ENCODE results near the gene INAFM2. TPM values are rescaled to one million over a fixed set of nuclear protein-coding genes. Genes with fewer than 3 reads are reported as not detected.

Gene INAFM2
- 26.2 and 32.5 TPM in 2 replicates for total RNA-seq

DNA sequence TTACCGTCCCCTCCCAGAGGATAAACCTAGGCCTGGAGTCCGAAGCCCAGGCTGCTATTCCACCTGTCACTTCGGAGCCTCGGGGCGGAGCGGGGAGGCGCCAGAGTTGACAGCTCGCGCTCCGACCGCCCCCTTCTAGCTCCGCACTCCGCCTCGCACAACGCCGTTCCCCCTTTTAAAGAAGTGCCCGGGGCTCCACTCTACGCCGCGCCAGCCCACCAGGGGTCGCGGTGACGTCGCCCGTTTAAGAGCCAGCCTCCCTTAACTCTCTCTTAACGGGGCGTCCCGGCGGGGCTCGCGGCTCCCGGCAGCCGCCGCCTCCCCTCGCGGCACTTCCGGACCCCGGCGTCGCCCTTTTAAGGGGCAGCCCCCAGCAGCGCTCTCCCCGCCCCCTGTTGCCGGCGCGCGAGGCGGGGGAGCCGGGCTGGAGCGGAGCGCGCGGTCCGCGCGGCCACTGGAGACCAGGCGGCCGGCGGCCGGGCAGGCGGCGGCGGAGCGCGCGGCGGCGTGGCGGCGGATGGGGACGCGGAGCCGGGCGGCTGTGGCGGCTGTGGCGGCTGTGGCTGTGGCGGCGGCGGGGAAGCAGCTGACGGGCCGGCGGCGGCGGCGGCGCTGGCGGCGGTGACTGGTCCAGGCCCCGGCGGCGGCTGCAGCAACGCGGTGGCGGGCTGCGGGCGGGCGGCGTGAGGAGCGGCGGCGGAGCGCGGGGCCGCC, at the start of gene INAFM2:
TSS of gene INAFM2 (plus strand) at position 454 of the 714 bp plus-strand sequence. CDS start 364 bp downstream, outside the sequence.

DNA sequence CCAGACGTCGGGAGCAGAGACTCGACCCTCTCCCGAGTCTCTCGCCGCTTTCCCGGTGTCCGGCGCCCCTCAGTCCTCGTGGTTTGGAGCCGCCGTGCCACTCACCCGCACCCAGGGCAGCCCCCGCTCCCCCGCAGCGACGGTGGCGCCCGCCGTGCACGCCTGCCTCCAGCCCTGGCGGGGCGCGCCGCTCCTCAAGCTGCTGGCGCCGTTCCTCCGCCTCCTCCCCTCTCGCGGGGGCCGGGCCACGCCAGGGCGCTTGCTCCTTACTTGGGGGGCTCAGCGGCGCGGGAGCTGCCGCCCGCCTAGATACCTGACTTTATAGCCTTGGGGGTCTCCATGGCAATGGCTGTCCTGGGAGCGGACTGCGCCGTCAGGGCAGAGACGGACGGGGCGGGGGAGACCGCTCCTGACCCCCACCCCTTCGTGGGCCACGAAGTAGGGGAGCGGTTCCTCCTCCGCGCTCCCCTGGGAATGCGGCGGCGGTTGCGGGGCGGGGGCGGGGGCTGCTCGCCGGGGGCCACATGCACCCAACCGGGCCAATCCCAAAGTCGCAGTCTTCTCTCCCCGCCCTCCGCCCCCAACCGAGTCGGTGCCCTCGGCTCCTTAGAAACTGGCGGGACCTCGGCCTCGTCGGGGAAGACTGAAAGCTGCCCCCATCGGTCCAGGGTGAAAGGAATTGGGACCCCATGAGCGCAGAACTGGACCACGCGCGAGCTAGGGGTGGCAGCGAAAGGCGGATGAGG, 40.5 kb upstream of the INAFM2 start, which contains the start of gene ANKRD63:
TSS of gene ANKRD63 (minus strand) at position 196 of the 746 bp plus-strand sequence. CDS start 478 bp downstream, outside the sequence.

DNA sequence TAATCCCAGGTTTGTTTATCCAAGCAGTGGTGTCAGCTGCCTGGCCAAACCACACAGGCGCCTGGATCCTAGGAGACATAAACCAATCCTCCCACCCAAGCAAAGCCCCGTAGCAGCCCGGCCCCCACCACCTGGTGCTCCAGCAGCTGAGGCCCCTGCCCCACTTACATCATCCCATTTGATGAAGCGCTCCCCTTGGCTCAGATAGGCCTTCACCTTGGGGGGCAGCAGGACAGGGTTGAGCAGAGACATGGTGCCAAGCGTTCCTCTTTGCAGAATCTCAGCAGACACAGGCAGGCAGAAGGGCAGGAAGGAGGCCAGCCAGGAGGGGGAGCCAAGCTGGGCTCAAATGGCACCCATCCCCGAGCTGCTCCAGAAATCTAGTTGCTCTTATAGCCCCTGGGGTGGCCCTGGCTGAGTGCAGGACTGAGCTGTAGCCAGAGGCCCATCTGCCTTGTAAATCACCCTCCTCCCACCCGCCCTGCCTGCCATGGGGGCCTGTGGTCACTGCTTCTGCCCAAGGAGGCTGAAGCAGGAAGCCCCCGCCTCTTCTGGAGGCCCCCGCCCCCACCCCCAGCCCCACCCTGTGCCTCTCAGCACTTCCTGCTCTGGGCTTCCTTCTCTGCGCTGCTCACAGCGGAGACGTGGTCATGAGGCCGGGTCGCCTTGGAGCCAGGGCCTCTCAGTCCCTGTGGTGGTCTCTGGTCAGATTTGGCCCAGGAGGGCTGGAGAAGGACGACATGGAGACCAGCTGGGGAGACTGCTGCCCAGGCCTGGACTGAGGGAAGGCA, 15.9 kb upstream of the INAFM2 start, which contains the start of gene PLCB2:
TSS of gene PLCB2 (minus strand) at position 515 of the 791 bp plus-strand sequence. CDS start at position 252, 263 bp downstream.

DNA sequence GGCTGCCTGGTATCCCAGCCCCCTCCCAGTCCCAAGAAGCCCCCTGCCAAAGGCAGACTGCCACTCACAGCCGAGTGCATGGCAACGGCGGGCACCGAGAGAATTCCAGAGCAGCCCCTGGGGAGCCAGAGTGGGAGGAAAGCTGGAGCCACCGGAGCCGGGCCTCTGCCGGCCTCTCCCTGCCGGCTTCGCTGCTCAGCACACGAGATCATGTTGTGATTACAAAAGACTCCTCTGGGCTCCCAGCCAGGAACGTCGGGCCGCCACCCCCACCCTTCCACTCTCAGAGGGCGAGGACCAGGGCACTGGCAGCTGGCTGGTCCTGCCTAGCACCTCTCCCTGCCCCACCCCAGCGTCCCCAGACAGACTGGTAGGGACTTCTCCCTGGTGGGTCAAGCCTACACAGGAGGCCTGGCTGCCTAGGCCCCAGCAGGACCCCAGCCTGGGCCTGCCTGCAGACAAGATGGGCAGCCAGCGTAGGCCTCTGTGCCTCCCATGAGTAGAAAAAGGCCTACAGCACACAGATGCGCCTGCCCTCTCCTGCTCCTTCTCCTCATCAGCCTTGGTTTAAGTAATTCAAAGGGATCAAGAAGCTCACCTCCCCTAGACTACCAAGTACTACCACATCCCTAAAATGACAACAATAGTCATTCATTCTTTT, 17.4 kb downstream of the INAFM2 start, which contains the start of gene CCDC9B:
TSS of gene CCDC9B (minus strand) at position 200 of the 661 bp plus-strand sequence. CDS start at position 80, 120 bp downstream.

DNA sequence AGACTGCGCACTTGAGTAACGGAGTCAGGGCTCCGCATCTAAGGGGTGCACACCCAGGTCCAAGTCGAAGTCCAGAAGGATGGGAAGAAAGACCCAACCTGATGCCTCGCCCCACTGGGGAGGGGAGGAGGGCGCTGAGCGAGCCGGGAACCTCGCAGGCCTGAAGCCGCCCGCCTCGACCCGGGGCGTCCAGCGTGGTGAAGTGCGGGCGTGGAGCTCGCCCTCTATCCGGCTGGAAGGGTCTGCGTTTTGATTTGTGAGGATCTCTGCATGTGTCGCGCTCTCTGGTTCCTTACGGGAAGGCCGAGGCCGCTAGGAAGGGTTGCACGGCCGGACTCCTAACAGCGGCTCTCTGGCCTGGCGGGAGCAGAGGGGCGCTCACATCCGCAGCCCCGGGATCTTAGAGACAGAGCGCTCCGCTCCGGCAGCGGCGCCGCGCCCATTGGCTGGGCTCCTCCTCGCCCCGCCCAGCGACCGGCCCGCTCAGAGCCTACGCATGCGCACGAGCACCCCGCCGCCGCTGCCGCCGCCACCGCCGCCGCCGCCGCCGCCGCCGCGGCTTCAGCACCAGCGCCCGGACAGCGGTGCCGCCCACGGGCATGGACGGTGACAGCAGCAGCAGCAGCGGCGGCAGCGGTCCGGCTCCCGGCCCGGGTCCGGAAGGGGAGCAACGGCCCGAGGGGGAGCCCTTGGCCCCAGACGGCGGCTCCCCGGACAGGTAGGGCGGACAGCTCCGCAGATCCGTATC, 34.4 kb downstream of the INAFM2 start, which contains the start of gene DISP2:
TSS of gene DISP2 (plus strand) at position 497 of the 748 bp plus-strand sequence. CDS start at position 600, 103 bp downstream.

Other genes with a start within 250 kb of the INAFM2 start
- gene BMF, start 214.8 kb upstream of the INAFM2 start, total RNA-seq: 2.0 and 3.8 TPM in 2 replicates
- 2.9 and 7.0 TPM in 2 replicates for gene BUB1B, start 162.6 kb upstream of the INAFM2 start, total RNA-seq
- gene PAK6, start 84.6 kb upstream of the INAFM2 start, total RNA-seq: 0.13 TPM in 2 replicates
- not detected in 2 replicates for gene ANKRD63, start 40.6 kb upstream of the INAFM2 start, total RNA-seq
- 0.07 and 0.43 TPM in 2 replicates for gene PLCB2, start 15.8 kb upstream of the INAFM2 start, total RNA-seq
- 49.3 and 91.9 TPM in 2 replicates for gene CCDC9B, start 17.2 kb downstream of the INAFM2 start, total RNA-seq
- gene PHGR1, start 27.3 kb downstream of the INAFM2 start, total RNA-seq: not detected in 2 replicates
- 0.13 and 0.17 TPM in 2 replicates for gene DISP2, start 34.5 kb downstream of the INAFM2 start, total RNA-seq
- 14.0 and 20.7 TPM in 2 replicates for gene KNSTRN, start 59.0 kb downstream of the INAFM2 start, total RNA-seq
- gene IVD, start 82.1 kb downstream of the INAFM2 start, total RNA-seq: 63.4 and 84.4 TPM in 2 replicates
- 9.4 and 10.4 TPM in 2 replicates for gene BAHD1, start 117.3 kb downstream of the INAFM2 start, total RNA-seq
- 18.4 and 21.8 TPM in 2 replicates for gene CHST14, start 147.3 kb downstream of the INAFM2 start, total RNA-seq
- 13.0 and 17.1 TPM in 2 replicates for gene CCDC32, start 241.3 kb downstream of the INAFM2 start, total RNA-seq
- 9.3 and 10.8 TPM in 2 replicates for gene RPUSD2, start 245.6 kb downstream of the INAFM2 start, total RNA-seq

Measured in smooth muscle cell of the pulmonary artery (primary cell).